ENCODE results near the gene HDGFL2. TPM values are rescaled to one million over a fixed set of nuclear protein-coding genes. Genes with fewer than 3 reads are reported as not detected.

The HDGFL2 gene
- total and polyA plus RNA-seq, 10 of the 15 experiments (the other 5 are each of a cell fraction or from before 2014, with no cell fraction given), result 0.16 to 56.9 (median 25.3) TPM

DNA sequence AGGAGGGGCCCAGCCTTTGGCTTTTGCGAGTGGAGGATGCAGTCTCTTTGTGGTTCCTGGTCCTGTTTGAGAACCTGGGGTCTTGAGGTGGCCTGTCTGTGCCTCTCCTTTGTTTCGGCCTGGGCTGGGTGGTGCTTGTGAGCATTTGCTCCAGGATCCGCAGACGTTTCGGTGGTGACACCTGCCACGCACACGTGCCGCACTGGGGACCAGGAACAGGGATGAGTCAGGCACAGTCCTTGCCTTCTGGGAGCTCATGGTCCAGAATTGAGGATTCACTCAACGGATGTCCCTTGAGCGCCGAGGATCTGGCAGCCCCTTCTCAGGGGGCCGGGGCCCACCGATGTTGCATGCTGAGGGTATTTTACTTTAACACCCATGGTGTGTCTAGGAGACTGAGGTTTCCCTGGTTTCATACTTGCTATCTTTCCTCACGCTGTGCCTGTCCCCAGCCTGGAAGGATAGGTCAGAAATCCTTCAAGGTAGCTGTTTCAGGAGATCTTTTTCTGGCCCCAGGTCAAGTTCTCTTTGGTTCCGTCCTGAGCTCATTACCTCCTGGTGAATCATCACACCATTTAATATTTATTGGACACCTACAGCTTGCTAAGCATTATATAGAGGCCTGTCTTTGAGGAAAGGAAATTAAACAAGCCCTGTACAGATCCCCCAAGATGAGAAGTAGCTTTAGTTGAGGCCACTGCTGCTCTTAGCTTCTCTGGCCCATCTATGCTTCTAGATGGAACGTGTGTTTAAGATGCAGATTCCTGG is 5.1 kb downstream of the HDGFL2 start:
- FAIRE-seq (no peak), ATAC-seq (no peak), DNase-seq (ENCODE audit: low read depth, low spot score) (no peak)
- Histone ChIP-seq H2AFZ (ENCODE audit: control insufficient read depth, low read depth, low read length) (no peak overlapping the region), H3K79me2 (ENCODE audit: control insufficient read depth, insufficient read depth, low read length) (peaks cover 25% of the 10 kb centered on the region), H3K27ac (ENCODE audit: control insufficient read depth, insufficient read depth) (no peak overlapping the region), H3K4me1 (ENCODE audit: control insufficient read depth, insufficient read depth, low read length) (0 out of 2 replicates have a peak, but pooled peaks cover 2% of the 10 kb centered on the region), H3K27me3 (replicated peaks in 1 of 2; ENCODE audit: control insufficient read depth in 2 of 2, insufficient read depth in 2 of 2, low read length in 1 of 2) (no peaks in the 10 kb centered on the region), H3K4me3 (no peak overlapping the region), H3K9ac (ENCODE audit: control insufficient read depth, insufficient read depth, low read length) (no peak overlapping the region), H4K20me1 (ENCODE audit: control insufficient read depth, insufficient read depth) (no peaks in the 10 kb centered on the region), H3K36me3 (ENCODE audit: control insufficient read depth in 2 of 2, insufficient read depth in 2 of 2, low read length in 1 of 2) (peaks cover 2 to 9% of the 10 kb centered on the region in 2 experiments; a peak in 3 of 4 replicates), H3K4me2 (ENCODE audit: control insufficient read depth, insufficient read depth) (no peak overlapping the region), H3K9me3 (replicated peaks; ENCODE audit: control insufficient read depth, insufficient read depth, low read length) (no peaks in the 10 kb centered on the region)
- ChIA-PET RAD21 (ENCODE audit: unreplicated experiment) (interaction anchor here (0.6 kb wide), 1 partner anchor 12 kb away, joined by 3 read pairs; no protein-coding TSS in a partner anchor), CTCF (interaction anchor here (1.0 kb wide), 1 partner anchor 159 kb away, joined by 3 read pairs; no protein-coding TSS in a partner anchor), POLR2A (no interaction called here), SMC1A (ENCODE audit: uncharacterized antibody, unreplicated experiment) (no interaction called here)
- 90% methylated on average over 16 of the region's 16 CpGs for WGBS (ENCODE audit: insufficient coverage, insufficient replicate concordance, low lambda C conversion rate, missing lambda C conversion rate)
- TSS peak; percentile 50 for BruUV-seq (replicated peaks)
- TF ChIP-seq TCF3 (IDR thresholded peaks at IDR 0.05; ENCODE audit: borderline replicate concordance, insufficient read depth, low read depth, low read length) (no peak), EP300 (IDR thresholded peaks at IDR 0.05; ENCODE audit: borderline replicate concordance in 1 of 2, control insufficient read depth in 1 of 2, low read depth in 2 of 2, low read length in 2 of 2) (no peak), KLF5 (IDR thresholded peaks at IDR 0.05; ENCODE audit: partially characterized antibody) (no peak), RFX5 (IDR thresholded peaks at IDR 0.05; ENCODE audit: low read depth, low read length) (no peak), HCFC1 (IDR thresholded peaks at IDR 0.05; ENCODE audit: low read length) (no peak), RB1 (IDR thresholded peaks at IDR 0.05; ENCODE audit: borderline replicate concordance) (no peak), STAT3 (IDR thresholded peaks at IDR 0.05; ENCODE audit: low read depth, low read length) (no peak), RCOR1 (conservative IDR thresholded peaks at IDR 0.05; ENCODE audit: low read depth, low read length) (no peak), PAX8 (IDR thresholded peaks at IDR 0.05) (no peak), JUND (IDR thresholded peaks at IDR 0.05; ENCODE audit: low read depth, low read length) (no peak), JUNB (IDR thresholded peaks at IDR 0.05) (no peak)
- TF ChIP-seq, protein P1, sequence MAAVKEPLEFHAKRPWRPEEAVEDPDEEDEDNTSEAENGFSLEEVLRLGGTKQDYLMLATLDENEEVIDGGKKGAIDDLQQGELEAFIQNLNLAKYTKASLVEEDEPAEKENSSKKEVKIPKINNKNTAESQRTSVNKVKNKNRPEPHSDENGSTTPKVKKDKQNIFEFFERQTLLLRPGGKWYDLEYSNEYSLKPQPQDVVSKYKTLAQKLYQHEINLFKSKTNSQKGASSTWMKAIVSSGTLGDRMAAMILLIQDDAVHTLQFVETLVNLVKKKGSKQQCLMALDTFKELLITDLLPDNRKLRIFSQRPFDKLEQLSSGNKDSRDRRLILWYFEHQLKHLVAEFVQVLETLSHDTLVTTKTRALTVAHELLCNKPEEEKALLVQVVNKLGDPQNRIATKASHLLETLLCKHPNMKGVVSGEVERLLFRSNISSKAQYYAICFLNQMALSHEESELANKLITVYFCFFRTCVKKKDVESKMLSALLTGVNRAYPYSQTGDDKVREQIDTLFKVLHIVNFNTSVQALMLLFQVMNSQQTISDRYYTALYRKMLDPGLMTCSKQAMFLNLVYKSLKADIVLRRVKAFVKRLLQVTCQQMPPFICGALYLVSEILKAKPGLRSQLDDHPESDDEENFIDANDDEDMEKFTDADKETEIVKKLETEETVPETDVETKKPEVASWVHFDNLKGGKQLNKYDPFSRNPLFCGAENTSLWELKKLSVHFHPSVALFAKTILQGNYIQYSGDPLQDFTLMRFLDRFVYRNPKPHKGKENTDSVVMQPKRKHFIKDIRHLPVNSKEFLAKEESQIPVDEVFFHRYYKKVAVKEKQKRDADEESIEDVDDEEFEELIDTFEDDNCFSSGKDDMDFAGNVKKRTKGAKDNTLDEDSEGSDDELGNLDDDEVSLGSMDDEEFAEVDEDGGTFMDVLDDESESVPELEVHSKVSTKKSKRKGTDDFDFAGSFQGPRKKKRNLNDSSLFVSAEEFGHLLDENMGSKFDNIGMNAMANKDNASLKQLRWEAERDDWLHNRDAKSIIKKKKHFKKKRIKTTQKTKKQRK (IDR thresholded peaks at IDR 0.05; ENCODE audit: low read depth, low read length), result no peak
- TF ChIP-seq, protein P2, sequence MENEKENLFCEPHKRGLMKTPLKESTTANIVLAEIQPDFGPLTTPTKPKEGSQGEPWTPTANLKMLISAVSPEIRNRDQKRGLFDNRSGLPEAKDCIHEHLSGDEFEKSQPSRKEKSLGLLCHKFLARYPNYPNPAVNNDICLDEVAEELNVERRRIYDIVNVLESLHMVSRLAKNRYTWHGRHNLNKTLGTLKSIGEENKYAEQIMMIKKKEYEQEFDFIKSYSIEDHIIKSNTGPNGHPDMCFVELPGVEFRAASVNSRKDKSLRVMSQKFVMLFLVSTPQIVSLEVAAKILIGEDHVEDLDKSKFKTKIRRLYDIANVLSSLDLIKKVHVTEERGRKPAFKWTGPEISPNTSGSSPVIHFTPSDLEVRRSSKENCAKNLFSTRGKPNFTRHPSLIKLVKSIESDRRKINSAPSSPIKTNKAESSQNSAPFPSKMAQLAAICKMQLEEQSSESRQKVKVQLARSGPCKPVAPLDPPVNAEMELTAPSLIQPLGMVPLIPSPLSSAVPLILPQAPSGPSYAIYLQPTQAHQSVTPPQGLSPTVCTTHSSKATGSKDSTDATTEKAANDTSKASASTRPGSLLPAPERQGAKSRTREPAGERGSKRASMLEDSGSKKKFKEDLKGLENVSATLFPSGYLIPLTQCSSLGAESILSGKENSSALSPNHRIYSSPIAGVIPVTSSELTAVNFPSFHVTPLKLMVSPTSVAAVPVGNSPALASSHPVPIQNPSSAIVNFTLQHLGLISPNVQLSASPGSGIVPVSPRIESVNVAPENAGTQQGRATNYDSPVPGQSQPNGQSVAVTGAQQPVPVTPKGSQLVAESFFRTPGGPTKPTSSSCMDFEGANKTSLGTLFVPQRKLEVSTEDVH (IDR thresholded peaks at IDR 0.05; ENCODE audit: low read depth, partially characterized antibody), result no peak
- TF ChIP-seq, protein P3, sequence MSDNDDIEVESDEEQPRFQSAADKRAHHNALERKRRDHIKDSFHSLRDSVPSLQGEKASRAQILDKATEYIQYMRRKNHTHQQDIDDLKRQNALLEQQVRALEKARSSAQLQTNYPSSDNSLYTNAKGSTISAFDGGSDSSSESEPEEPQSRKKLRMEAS (IDR thresholded peaks at IDR 0.05; ENCODE audit: low read depth, low read length), result no peak
- in situ Hi-C loops (cut with MboI) (no loop called here), intact Hi-C loops (cut with micrococcal nuclease; ENCODE audit: unreplicated experiment) (no loop called here)

Measured in GM12878 (cell line).